IMR-90 (cell line): ENCODE data around the gene GABRQ. TPM values are rescaled to one million over a fixed set of nuclear protein-coding genes. Genes with fewer than 3 reads are reported as not detected.
"Not testable (repeated sequence)": the region's sequence is repeated elsewhere in the genome, so short reads cannot be mapped to it uniquely, and the experiment has no call there.

Experiments
- ATAC-seq: fragments of 200-7000 bp; cut with Tn5 transposase; 2 replicates; pipeline ENCODE4 v1.9.1; 2020; ENCODE audit warnings: low read depth, mild to moderate bottlenecking, moderate library complexity
- BruUV-seq: library from RNA; stranded (reverse); fragments of 400-500 nt; replicated peaks from 2 replicates; lab custom pipeline; 2021; lab: Mats Ljungman, UMichigan
- CTCF ChIA-PET: fragments of 300-600 bp; formaldehyde crosslinking; extraction: SDS; loops from one replicate; lab custom pipeline; 2021; ENCODE audit warnings: antibody characterized with exemption; lab: Yijun Ruan, JAX
- POLR2A ChIA-PET: fragments of 300-600 bp; sonication (Branson Sonifier 250); formaldehyde crosslinking; loops from one replicate; lab custom pipeline; 2022; ENCODE audit warnings: antibody characterized with exemption; ENCODE audit not compliant: unreplicated experiment; lab: Charles Lee
- DNase-seq: peaks from one replicate; pipeline ENCODE4 v3.0.0; 2013
- H2AFZ ChIP-seq: replicated peaks from 2 replicates; pipeline ENCODE3; 2013; ENCODE audit warnings: low read length, mild to moderate bottlenecking; ENCODE audit not compliant: poor library complexity
- H2AK5ac ChIP-seq: 2 replicates; pipeline ENCODE4 v1.6.1; 2013; ENCODE audit warnings: low read depth, low read length, inconsistent platforms
- H2AK9ac ChIP-seq: replicated peaks from 2 replicates; pipeline ENCODE3; 2013; ENCODE audit warnings: mild to moderate bottlenecking, low read depth, low read length, moderate library complexity; ENCODE audit not compliant: poor library complexity
- H2BK120ac ChIP-seq: 2 replicates; pipeline ENCODE4 v1.6.1; 2013; ENCODE audit warnings: low read depth, low read length, inconsistent platforms
- H2BK15ac ChIP-seq: 3 replicates; pipeline ENCODE4 v1.6.1; 2013; ENCODE audit warnings: low read depth, low read length, inconsistent platforms
- H2BK20ac ChIP-seq: 2 replicates; pipeline ENCODE4 v1.6.1; 2013; ENCODE audit warnings: low read depth, mild to moderate bottlenecking, inconsistent platforms, low read length, moderate library complexity
- H2BK5ac ChIP-seq: 2 replicates; pipeline ENCODE4 v1.6.1; 2013; ENCODE audit warnings: mild to moderate bottlenecking, low read depth, low read length, inconsistent platforms; ENCODE audit not compliant: poor library complexity, severe bottlenecking
- H3K14ac ChIP-seq: replicated peaks from 2 replicates; pipeline ENCODE4 v1.6.1; 2013; ENCODE audit warnings: low read depth, low read length, inconsistent platforms
- H3K18ac ChIP-seq: 2 replicates; pipeline ENCODE4 v1.6.1; 2013; ENCODE audit warnings: low read depth, low read length, control low read depth
- H3K23ac ChIP-seq: 2 replicates; pipeline ENCODE4 v1.6.1; 2013; ENCODE audit warnings: low read depth, low read length, inconsistent platforms
- H3K27ac ChIP-seq: 2 replicates; pipeline ENCODE4 v1.5.1; 2013; ENCODE audit warnings: mild to moderate bottlenecking, control low read depth, low read length; ENCODE audit not compliant: insufficient read depth
- H3K27me3 ChIP-seq: 2 replicates; pipeline ENCODE4 v1.6.1; 2013; ENCODE audit warnings: low read length; ENCODE audit not compliant: control insufficient read depth, insufficient read depth
- H3K36me3 ChIP-seq: 2 replicates; pipeline ENCODE4 v1.6.1; 2013; ENCODE audit warnings: low read length, mixed read lengths; ENCODE audit not compliant: control insufficient read depth, insufficient read depth
- H3K4ac ChIP-seq: 2 replicates; pipeline ENCODE4 v1.6.1; 2013; ENCODE audit warnings: low read depth, low read length, inconsistent platforms
- H3K4me1 ChIP-seq: 2 replicates; pipeline ENCODE4 v1.6.1; 2013; ENCODE audit warnings: low read length, mixed read lengths; ENCODE audit not compliant: control insufficient read depth, insufficient read depth
- H3K4me2 ChIP-seq: 2 replicates; pipeline ENCODE4 v1.6.1; 2013; ENCODE audit warnings: low read depth, mild to moderate bottlenecking, control low read depth, low read length, moderate library complexity
- H3K4me3 ChIP-seq: 2 replicates; pipeline ENCODE4 v1.5.1; 2013; ENCODE audit warnings: low read depth, mild to moderate bottlenecking, control low read depth, low read length, moderate library complexity; ENCODE audit not compliant: insufficient read depth
- H3K56ac ChIP-seq: 2 replicates; pipeline ENCODE4 v1.6.1; 2013; ENCODE audit warnings: low read length, inconsistent platforms; ENCODE audit not compliant: insufficient read depth; ENCODE audit errors: extremely low read depth
- H3K79me1 ChIP-seq, 2 experiments: 2 replicates each; pipeline ENCODE4 v1.6.1; 2013; ENCODE audit warnings: low read length in 2 of 2, inconsistent platforms in 1 of 2, low read depth in 1 of 2
- H3K9ac ChIP-seq: 2 replicates; pipeline ENCODE4 v1.6.1; 2013; ENCODE audit warnings: low read depth, low read length, control low read depth
- H3K9me1 ChIP-seq: 2 replicates; pipeline ENCODE4 v1.6.1; 2013; ENCODE audit warnings: low read length, inconsistent platforms; ENCODE audit not compliant: insufficient read depth
- H3K9me3 ChIP-seq: 2 replicates; pipeline ENCODE4 v1.6.1; 2013; ENCODE audit warnings: low read length; ENCODE audit not compliant: control insufficient read depth, insufficient read depth
- H4K20me1 ChIP-seq: 2 replicates; pipeline ENCODE4 v1.6.1; 2013; ENCODE audit warnings: low read length, inconsistent platforms; ENCODE audit not compliant: insufficient read depth
- H4K5ac ChIP-seq: 2 replicates; pipeline ENCODE4 v1.6.1; 2013; ENCODE audit warnings: mild to moderate bottlenecking, low read depth, low read length, control low read depth
- H4K8ac ChIP-seq, 2 experiments: 2 replicates each; pipeline ENCODE4 v1.6.1; 2013; ENCODE audit warnings: low read depth in 2 of 2, low read length in 2 of 2, control low read depth in 1 of 2, inconsistent platforms in 1 of 2
- H4K91ac ChIP-seq: 2 replicates; pipeline ENCODE4 v1.6.1; 2013; ENCODE audit warnings: low read depth, low read length, inconsistent platforms; ENCODE audit not compliant: insufficient read depth
- WGBS, 2 experiments: methylation state at CpG; one replicate each; pipeline versions ENCODE4 v1.1.5 to v1.1.7; 2013; ENCODE audit warnings: missing lambda C conversion rate in 2 of 2; ENCODE audit not compliant: insufficient read length in 1 of 2; ENCODE audit errors: extremely low coverage in 2 of 2; 5-methylcytosine and 5-hydroxymethylcytosine counted together
- dilution Hi-C: fragments of 300-500 bp; cut with HindIII; formaldehyde crosslinking; loops from one replicate; pipeline ENCODE4 v1.14.3; 2018; ENCODE audit warnings: low sequenced_read_pairs; ENCODE audit not compliant: unreplicated experiment
- in situ Hi-C: fragments of 300-500 bp; cut with MboI; formaldehyde crosslinking; loops from 3 replicates; pipeline ENCODE4 v1.14.3; 2019; ENCODE audit warnings: low sequenced_read_pairs, inconsistent platforms, mixed read lengths
- intact Hi-C: fragments of 100-400 bp; cut with micrococcal nuclease; formaldehyde crosslinking; loops from 2 replicates; pipeline ENCODE4 v1.10.0; 2022
- polyA plus RNA-seq, 3 experiments: library from polyadenylated mRNA; depleted of rRNA; stranded (reverse); fragments of >200 nt; gene quantifications; 2 replicates each; pipeline ENCODE4 v1.2.3, GENCODE V29; 2012; ENCODE audit warnings: low replicate concordance in 1 of 3
- total RNA-seq: library from RNA; depleted of rRNA; stranded (reverse); fragments of >200 nt; gene quantifications from 2 replicates; pipeline ENCODE4 v1.2.3, GENCODE V29; 2012

The GABRQ gene
- total and polyA plus RNA-seq, 2 of the 4 experiments (the other 2 are of a cell fraction), result under 0.01 to 0.03 TPM

DNA sequence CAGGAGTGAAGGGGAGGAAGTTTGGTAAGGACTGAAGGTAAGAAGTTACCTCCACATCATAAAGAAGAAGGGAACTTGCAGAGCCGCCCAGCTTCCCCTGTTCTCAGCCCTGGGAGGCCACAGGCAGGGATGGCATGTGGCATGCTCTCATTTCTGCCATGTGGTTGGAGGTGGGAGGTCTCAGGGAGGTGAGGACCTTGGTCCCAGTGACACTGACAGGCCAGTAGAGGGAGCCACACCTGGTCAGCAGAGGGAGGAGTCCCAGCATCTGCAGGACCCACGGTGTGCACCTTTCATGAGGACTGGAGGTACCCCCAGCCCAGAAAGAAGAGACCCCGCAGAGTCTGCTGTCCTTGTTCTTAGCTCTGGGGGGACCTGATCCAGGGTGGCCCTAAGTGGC, 43.3 kb downstream of the GABRQ start:
- H2AFZ ChIP-seq, H3K4me1 ChIP-seq, in situ Hi-C loops, dilution Hi-C loops, H3K4ac ChIP-seq, H3K27ac ChIP-seq, H3K23ac ChIP-seq, H3K18ac ChIP-seq, ATAC-seq, H2BK15ac ChIP-seq, H3K79me1 ChIP-seq, H2BK20ac ChIP-seq, intact Hi-C loops, H3K4me2 ChIP-seq, POLR2A ChIA-PET, H3K4me3 ChIP-seq, H2AK5ac ChIP-seq, CTCF ChIA-PET, H4K8ac ChIP-seq, H2AK9ac ChIP-seq, DNase-seq, BruUV-seq, H4K91ac ChIP-seq, H3K36me3 ChIP-seq, H3K9me3 ChIP-seq, H4K5ac ChIP-seq, H3K27me3 ChIP-seq, H3K14ac ChIP-seq, H3K9ac ChIP-seq, H4K20me1 ChIP-seq, H3K9me1 ChIP-seq, H2BK120ac ChIP-seq, H2BK5ac ChIP-seq, H3K56ac ChIP-seq: not testable (repeated sequence)
- WGBS, 2 experiments, result no CpG with 5 or more reads among the region's 3 CpGs

DNA sequence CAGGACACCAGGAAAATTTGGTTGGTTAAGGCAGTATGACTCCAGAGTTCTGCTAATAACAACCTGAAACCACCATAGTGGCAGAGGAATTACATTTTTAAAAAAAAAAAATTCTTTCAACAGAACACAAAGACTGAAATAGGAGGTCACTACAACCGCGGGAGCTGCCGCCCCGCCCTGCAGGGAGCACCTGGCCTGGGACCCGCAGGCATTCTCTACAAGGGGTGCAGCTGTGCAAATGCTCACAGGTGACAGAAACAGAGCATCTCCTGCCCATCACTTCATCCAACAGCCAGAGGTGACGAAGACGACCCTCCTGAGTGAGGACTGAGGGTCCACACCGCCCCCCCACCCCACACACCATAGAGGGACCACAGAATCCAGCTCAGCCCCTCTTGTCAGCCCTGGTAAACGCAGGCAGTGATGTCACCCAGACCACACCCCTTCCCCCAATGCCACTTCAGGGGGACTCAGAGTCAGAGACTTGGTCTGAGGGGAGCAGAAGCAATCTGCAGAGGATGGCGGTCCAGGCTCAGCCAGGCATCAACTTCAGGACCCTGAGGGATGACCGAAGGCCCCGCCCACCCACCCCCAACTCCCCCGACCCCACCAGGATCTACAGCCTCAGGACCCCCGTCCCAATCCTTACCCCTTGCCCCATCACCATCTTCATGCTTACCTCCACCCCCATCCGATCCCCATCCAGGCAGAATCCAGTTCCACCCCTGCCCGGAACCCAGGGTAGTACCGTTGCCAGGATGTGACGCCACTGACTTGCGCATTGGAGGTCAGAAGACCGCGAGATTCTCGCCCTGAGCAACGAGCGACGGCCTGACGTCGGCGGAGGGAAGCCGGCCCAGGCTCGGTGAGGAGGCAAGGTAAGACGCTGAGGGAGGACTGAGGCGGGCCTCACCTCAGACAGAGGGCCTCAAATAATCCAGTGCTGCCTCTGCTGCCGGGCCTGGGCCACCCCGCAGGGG, 60.5 kb downstream of the GABRQ start, which contains the start of gene MAGEA3:
Gene MAGEA3, plus strand, starts transcription at position 843 of the 980 bp plus-strand sequence. CDS start 2,039 bp downstream, outside the sequence.
- H3K23ac ChIP-seq, H3K18ac ChIP-seq, dilution Hi-C loops, H2AFZ ChIP-seq, H2AK9ac ChIP-seq, H3K79me1 ChIP-seq, DNase-seq, H3K4me2 ChIP-seq, in situ Hi-C loops, H2BK15ac ChIP-seq, BruUV-seq, H3K4me1 ChIP-seq, H2BK120ac ChIP-seq, intact Hi-C loops, H2BK5ac ChIP-seq, H3K14ac ChIP-seq, H3K9ac ChIP-seq, H2AK5ac ChIP-seq, H3K27ac ChIP-seq, H3K9me3 ChIP-seq, H3K4ac ChIP-seq, H2BK20ac ChIP-seq, H3K56ac ChIP-seq, H3K9me1 ChIP-seq, H3K36me3 ChIP-seq, ATAC-seq, H3K27me3 ChIP-seq, H4K91ac ChIP-seq, POLR2A ChIA-PET, H4K20me1 ChIP-seq, CTCF ChIA-PET, H4K8ac ChIP-seq, H3K4me3 ChIP-seq, H4K5ac ChIP-seq: not testable (repeated sequence)
- WGBS, 2 experiments, result no CpG with 5 or more reads among the region's 34 CpGs
